NCI-H128 (cell line): ENCODE results near the gene BTC.
"Not testable (repeated sequence)": the region's sequence is repeated elsewhere in the genome, so short reads cannot be mapped to it uniquely, and the experiment has no call there.

Experiments used
- DNase-seq: peaks from one replicate; lab custom pipeline; 2025; ENCODE audit not compliant: unreplicated experiment; lab: John Stamatoyannopoulos, UW

BTC gene, protein sequence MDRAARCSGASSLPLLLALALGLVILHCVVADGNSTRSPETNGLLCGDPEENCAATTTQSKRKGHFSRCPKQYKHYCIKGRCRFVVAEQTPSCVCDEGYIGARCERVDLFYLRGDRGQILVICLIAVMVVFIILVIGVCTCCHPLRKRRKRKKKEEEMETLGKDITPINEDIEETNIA

DNA sequence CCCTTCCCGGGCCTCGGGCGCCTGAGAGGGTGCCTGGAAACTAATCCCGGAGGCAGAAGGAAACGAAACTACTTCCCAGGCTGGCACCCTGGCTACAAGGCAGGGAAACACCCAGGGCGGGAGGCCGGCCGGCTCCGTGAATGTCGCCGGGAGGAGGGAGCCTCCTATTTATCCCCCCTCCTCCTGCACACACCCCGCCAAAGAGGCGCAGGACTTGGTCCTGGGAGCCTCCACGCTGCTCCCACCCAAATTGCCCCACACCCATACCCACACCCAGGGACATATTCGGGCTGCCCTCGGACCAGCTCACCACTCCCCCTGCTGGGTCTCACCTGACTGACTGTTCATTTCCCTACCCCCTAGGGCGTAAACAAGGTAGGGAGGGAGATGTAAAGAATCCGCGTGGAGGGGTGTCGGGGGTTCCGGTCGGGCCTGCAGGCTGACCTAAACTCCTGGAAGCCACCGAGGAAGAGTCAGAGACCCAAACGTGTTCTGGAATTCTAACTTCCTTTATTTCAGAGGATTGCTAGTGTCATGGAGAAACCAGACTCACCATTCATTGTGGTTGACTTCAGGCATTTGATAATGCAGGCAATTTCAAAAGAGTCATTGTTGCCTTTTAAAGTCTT is at the start of gene BTC:
Gene BTC (minus strand): TSS at position 142 of the 629 bp plus-strand sequence. CDS start 198 bp downstream, outside the sequence.
- no peak for DNase-seq

DNA sequence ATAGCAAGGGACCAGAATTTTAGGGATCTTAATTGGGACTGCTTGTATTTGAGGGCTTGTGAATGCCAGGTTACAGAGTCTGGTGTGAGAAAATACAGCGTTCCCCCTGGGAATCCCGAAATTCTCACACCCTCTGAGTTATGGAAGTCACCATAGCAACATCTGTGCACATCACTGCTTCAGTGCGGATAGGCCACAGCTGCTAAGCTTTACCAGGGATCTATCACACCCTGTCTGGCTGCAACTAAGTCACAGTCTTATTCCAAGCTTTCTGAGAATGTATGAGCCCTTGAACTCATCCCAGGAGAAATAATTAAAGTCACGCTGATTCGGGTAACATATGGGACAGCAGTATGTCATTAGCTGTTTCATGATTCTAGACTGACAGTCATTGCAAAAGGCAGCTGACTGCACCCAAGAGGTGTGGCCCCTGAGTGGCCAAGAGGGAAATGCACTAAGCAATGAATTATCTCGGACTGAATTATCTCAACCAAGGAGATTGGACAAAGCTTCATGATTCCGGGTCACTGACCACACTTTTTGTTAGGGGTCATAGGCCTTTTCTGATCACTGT is 46.7 kb upstream of the BTC start:
- DNase-seq = no peak

DNA sequence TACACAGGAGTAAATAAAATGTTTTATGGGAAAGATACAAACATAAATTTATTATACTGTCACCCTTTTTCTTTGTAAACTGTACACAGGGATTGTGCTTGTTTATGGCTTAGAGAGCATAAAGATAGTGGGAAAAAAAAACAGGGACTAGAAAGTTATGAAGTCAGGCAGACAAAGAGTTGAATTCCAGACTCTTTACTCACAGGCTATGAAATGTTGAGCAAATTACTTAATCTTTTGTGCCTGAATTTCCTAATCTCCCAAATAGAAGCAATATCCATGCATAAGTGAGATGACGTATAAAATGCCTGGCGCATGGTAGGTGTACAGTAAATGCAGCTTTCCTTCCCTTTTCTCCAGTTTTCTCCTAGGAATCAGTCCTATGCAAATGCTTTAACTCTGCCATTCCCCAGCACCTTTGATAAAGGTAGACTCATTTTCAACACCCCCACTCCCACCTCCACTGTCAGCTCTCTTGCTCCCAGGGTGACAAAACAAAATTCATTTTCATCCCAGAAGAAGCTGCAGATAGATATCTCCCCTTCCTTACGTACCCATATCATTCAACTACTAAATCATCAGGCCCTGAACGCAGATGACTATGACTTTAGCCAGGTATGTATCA is 44.5 kb upstream of the BTC start:
- DNase-seq = no peak

DNA sequence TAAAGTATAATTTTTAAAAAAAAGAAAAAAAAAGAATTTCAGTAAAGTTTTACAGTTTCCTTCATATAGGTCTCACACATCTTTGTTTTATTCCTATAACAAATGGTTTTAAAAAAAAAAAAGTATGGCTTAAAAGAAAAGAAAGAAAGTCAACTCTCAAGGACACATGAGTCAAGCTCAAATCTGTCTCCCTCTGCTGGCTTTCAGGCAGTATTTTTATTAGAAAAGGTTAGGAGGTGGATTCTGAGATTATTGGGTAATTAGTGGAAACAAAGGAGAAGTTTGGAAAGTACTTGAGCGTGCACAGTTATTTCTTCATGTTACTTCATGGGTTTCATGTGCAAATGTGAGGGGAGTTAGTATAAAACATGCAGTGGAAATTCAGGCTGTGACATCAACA is 36.6 kb upstream of the BTC start:
- no peak for DNase-seq

DNA sequence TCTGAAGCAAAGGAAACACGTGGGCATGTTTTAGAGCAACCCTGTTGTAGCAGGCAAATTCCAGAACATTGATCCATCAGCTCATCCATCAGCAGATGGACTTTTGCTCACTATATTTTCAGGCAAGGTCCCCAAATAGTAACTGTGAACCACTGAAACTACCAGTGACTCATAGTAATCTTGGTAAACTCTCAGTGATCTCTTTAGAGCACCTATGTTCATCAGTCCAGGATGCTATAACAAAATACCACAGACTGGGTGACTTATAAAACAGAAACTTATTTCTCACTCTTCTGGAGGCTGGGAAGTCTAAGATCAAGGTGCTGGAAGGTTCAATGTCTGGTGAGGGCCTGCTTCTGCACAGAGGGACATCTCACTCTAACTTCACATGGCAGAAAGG is 28.9 kb upstream of the BTC start:
- DNase-seq = no peak

DNA sequence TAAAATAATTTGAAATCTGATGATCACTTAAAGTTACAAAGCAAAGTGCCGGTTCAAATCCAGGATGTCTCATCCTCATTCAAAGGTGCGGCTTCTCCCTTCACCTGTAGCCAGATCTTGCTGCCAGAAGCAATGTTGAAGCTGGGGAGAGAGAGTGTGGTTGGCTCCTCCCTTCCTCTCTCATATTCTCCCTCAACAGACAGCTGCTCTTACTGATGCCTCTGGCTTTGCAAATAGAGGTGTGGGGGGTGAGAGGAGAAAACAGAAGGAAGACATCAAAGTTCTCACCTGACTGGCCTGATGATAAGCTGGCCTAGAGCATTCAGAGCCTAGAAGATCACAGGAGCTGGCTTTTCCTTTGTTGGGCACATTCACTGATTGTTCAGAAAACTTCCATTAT is 28.3 kb upstream of the BTC start:
- no peak for DNase-seq

DNA sequence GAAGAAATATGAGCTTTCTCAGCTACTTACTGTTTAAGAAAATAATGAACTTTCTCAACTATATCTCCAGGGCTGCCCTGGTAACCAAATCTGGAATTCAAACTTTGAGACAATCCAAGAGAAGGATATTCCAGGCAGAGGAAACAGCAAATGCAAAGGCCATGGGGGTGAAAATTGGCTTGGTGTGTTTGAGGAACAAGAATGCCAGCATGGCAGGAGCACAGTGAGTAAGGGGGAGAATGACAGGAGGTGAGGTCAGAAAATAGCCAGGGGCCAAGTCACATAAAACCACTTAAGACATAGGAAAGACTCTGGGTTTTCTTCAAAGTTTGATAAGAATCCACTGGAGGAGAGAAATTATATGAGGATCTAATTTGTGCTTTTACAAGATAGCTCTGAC is 27.2 kb upstream of the BTC start:
- DNase-seq = no peak

DNA sequence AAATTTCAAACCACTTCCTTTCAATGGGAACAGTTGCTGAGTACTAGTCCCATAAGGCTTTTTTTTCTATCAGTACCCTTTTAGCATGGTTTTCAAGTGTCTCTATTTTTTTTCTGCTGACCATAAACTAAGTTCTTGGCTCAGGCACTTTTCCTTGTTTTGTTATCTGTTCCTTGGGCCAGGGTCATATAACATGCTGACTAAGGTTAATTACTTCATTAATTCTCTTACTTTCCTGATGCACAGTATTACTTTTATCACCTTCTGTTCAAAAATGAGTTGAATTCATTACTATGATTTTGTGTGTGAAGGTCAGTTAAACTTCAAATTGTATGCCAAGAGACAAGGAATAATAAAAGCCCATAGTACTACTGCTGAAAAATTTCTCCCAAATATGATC is 19.7 kb upstream of the BTC start:
- DNase-seq = no peak

DNA sequence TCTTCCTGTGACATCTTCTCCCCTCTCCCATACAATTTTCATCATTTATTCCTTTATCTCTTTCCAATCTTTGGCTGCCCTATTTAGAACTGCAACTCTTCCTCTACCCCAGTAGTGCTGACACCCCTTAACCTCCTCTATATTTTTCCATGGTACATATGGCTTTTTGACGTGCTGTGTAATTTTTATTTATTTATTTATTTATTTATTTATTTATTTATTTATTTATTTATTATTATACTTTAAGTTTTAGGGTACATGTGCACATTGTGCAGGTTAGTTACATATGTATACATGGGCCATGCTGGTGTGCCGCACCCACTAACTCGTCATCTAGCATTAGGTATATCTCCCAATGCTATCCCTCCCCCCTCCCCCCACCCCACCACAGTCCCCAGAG is 17.7 kb upstream of the BTC start:
- not testable (repeated sequence) for DNase-seq

DNA sequence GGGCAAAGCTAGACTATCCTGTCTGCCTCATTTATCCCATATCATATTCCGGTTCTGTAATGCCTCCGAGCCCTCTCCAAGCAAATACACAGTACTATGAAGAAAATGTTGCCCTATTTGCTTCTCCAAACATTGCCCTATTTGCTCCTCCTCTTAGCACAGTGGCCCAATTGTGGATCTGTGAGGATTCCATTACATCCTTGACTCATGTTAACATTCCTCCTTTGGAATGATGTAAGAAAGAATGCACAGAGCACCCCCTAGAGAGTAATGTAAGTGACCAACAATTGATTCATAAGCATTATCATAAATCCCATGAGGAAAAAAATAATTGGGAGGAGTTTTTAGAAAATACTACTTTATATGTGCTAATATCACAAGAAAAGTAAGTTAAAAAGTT is 11.3 kb upstream of the BTC start:
- DNase-seq = no peak

DNA sequence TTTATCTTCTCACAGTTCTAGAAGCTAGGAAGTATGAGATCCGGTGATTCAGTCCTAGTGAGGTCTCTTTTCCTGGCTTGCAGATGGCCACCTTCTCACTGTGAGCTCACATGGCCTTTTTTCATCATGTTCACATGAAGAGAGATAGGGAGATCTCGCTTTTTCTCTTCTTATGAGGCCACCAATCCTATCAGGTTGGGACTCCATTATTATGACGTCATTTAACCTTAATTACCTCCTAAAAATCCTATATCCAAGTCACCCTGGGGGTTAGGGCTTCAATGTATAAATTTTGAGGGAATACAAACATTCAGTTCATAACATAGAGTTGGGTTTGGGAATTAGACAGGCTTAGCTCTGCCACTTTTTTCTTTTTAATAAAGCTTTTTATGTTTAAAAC is 6.0 kb upstream of the BTC start:
- no peak for DNase-seq

DNA sequence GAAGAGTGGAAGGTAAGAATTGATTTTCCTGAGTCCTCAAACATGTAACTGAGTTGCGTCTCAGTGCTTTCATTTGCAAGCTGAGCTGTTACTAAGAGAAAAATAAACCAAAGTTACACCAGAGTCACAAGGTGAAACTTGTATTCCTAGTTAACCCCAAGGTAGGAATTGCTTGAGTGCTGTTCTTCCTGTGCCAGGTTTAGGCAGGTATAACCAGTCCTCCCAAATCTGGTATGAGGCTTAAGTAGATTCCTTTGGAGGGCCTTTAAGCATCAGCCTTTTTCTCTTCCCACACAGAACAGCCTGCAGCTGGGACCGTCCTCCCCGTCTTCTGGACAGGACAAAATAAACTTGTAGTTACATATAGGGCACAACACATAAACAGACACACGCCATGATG is 2.3 kb upstream of the BTC start:
- DNase-seq = no peak

DNA sequence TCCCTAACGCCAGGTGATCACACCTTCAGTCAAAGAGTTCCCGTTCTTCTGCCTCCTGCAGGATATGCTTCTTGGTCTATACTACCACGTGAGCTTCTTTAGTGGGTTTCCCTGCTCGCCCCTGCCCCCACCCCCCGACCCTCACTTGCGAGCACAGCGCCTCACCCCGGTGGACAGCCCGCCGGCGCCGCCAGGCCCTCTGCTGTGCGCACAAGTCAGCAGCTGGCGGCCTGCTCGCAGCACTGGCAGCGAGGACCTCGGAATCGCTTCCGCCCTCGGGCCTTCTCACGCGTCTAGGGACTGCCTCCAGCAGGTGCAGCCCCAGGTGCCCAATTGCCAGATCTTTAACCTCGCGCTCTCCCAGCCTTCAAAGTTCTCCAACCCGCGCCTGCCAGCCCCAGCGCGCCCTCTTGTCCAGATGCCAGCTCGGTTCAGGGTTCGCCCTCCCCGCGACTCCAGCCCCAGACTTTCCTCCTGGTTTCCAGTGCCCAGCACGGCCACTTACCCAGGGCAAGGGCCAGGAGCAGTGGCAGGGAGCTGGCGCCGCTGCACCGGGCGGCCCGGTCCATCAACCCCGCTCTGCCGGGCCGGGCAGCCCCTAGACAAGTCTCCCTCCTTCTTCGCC is 454 bp downstream of the BTC start:
- no peak for DNase-seq

DNA sequence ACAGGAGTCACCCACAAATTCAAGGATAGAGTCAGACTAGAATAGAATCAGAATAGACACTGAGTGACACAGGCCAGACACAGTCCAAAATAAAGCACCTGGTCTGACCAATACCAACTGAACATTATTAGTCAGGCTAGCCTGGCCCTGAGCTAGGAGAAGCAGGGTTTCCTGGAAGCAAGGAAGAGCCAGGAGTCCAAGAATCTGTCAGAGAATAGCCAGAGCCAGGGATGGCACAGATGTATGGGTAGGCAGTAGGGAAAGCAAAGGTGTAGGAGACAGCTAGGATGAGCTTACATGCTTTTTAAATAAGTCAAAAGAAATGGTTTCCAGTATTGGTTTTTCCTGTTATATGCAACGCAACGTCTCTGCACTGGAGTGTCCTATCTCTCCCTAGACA is 3.7 kb downstream of the BTC start:
- DNase-seq = no peak

DNA sequence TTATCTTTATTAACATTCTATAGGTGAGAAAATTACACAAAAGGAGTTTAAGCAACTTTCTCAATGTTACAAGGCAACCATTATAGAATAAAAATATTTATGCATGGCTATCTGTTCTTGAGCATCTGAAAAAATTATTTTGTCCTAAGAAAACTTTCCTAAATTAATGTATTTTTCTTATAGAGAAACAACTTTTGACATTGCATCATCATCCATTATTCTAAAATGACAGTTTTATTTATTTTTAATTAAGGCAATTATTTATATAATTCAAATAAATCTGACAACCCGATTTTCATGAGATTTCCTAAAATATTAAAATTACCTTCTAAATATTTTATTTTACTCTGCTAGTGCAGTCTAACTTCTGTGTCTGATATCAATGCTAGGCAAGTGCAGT is 4.8 kb downstream of the BTC start:
- DNase-seq = no peak

DNA sequence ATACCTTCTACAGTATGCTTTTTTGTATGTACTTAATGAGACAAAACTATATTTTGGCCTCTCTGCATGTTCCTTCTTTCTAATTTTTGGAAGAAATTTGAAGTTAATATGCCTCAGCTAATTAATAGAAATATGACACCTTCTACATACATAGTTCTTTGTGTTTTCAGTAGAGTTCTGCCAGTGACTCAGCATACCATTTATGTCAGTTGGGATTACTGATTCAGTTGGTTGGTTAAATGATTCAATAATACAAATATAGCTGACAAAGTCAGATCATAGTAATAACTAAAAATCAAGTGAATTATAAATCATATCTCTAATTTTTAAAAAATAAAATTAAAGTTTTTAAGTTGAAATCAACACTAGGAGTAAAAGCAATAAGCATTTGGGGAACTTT is 16.8 kb downstream of the BTC start:
- no peak for DNase-seq

DNA sequence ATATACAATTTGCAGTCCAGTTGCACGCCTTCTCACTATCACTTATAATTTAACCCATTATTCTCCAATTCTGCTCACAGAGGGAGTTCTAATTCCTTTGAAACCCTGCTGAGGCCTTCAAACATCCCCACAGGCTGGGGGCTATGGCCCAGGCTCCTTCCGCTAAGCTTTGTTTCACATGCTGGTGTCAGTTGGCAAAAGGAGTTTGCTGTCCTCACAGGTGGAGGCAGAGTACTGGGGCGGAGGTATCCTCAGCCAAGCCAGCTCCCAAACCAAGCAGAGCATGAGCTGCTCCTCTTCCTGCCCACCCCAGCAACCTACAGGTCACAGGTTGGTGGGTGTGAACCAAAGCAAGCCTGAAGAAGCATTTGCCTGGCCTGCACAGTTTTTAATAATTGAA is 21.5 kb downstream of the BTC start:
- no peak for DNase-seq

DNA sequence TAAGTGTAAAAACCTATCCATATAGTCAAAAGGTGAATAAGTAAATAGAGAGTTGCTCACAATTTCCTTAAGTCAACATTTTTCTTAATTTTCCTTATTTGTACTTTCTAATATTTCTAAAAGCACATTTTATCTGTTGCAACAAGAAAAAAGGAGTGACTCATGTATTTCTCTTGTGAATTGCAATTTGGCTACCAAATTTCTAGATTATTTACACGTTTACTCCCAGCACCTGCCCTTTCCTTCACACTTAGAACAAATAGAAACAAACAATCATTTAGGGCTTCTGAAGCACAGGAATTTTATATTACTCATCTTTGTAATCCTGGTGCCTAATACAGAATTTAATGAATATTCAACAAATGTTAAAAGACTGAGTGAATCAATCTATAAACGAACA is 22.2 kb downstream of the BTC start:
- DNase-seq = no peak

DNA sequence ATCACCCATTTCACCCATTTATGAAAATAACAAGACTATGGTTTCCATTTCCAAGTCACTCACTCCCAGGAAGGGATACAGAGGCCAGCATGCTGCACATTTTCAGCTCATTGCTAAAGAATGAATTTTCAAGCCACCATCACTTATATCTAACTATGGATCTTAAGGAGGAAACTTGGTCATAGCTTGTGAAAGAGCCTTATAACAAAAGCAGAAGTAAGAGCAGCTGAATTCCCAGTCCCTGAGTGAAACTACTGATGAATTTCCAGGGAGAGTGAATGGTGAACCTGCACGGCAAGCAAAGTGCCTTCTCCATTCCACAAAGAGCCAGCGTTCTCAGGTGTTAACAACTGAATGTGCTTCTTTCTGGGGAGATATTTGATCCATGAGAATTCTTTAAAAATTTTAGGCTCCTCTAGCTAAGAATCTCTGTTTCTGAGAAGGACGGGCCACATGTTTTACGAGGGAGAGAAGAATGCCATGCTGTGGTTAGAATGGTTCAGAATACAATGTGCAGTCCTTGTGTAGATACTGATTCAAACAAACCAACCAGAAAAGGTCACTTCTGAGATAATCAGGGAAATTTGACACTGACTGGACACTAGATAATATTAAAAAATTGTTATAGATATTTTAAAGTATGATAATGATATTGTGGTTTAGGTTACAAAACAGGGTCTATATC is 24.0 kb downstream of the BTC start:
- no peak for DNase-seq

DNA sequence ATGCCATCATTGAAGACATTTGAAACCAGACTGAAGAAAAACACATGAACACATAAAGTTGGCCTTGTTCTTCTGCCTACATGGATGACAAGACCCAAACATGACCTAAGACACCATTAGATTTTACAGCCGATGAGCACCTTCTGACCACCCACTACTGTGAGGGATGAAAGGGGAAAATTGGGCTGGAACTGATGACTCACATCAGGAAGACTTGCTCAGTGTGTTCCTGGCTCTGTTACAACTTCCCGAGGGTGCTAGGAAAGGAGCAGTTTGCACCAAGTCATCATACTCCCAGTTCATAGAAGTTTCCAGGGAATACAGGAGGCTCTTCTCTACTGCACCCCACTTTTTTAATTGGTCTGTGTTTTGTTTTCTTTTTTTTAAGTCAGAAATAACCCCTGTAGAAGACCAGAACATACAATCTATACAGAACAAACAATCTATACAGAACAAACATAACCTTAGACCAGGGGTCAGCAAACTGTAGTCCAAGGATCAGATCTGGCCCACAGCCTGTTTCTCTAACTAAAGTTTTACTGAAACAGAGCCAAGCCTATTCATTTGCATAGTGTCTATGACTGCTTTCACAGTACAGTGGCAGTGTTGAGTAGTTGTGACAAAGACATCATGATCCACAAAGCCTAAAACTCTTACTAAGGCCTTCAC is 25.3 kb downstream of the BTC start:
- DNase-seq = no peak

DNA sequence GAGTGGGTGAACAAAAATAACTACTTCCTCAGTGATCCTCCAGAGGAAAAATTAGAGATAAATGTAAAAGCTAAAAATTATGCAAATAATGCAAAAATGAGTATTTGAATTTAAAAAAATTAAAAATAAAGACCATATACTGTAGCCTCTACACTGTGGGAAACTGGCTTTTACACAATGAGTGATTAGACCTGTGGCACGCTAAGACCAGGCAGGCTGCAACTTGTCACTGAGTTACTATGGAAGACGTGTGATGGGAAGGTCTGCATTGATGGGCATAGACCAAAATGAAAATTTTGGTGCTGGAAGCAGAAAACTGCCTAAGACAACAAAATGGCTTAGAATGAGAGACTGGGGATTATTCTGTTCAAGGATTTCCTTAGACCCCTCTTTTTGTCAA is 30.2 kb downstream of the BTC start:
- DNase-seq = no peak
